Measurements from ENCODE around the gene CCDC85C. TPM values are rescaled to one million over a fixed set of nuclear protein-coding genes. Genes with fewer than 3 reads are reported as not detected.

The CCDC85C gene
- total RNA-seq, 1 donor from 2014 or later, result 1.9 TPM

DNA sequence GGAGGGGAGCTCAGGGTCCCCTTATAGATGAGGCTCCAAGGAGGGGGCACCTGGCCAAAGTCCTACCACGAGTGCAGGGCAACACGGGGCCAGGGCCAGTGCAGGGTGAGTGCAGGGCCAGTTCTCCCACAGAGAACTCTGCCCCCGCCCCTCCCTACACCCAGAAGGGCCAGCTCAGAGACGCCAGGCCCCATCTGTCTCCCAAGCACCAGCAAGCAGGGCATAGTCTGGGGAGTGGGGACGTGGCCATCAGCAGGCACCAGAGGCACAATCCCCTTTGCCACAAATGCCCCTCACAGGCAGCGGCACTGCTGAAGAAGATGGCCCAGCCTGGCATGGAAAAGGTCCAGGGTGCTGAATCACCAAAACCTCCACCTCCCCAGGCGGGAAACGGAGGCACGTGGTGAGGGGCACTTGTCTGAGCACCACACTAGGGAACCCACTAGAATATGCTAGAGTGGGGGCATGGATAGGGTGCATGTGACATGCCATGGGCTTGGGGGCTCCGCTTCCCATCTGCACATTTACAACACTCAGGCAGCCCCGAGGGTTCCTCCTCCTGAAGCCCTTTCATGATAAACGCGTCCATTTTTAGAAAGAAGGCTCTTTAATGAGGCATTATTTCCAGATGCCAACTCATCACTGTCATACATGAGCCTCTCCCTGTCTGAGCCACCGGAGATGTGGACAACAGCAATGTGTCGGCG, 17.8 kb downstream of the CCDC85C start:
- Mint-ChIP-seq H3K36me3 (ENCODE audit: low read depth) (no peaks in the 10 kb centered on the region), H3K27ac (no peak overlapping the region), H3K4me3 (no peak overlapping the region), H3K9me3 (no peaks in the 10 kb centered on the region), H3K27me3 (no peaks in the 10 kb centered on the region), H3K4me1 (no peaks in the 10 kb centered on the region)
- ATAC-seq (ENCODE audit: low read depth), result no peak
- DNase-seq, result no peak
- ChIA-PET POLR2A (no interaction called here), CTCF (no interaction called here)
- no peak for TF ChIP-seq CTCF (IDR thresholded peaks at IDR 0.05)
- intact Hi-C loops (cut with micrococcal nuclease), result no loop called here

DNA sequence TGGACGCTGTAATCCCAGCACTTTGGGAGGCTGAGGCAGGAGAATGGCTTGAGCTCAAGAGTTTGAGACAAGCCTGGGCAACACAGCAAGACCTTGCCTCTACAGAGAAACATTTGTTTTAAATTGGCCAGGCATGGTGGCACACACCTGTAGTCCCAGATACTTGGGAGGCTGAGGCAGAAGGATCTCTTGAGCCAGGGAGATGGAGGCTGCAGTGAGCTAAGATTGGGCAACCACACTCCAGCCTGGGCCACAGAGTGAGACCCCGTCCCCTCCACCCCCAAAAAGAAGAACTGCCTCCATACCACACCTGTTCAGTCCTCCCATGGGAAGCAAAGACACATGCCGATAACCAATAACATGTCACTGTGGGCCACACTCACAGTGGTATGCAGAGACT, 19.2 kb downstream of the CCDC85C start:
- Mint-ChIP-seq H3K4me1 (peaks cover under 1% of the 10 kb centered on the region), H3K27me3 (no peaks in the 10 kb centered on the region), H3K4me3 (no peak overlapping the region), H3K9me3 (no peaks in the 10 kb centered on the region), H3K27ac (no peak overlapping the region), H3K36me3 (ENCODE audit: low read depth) (no peaks in the 10 kb centered on the region)
- POLR2A ChIA-PET, result no interaction called here
- intact Hi-C loops (cut with micrococcal nuclease), result no loop called here
- TF ChIP-seq CTCF (IDR thresholded peaks at IDR 0.05), result no peak
- DNase-seq (no peak), ATAC-seq (ENCODE audit: low read depth) (no peak)
- CTCF ChIA-PET, result no interaction called here

GRCh38 chr14:99581938-99582337, 22.1 kb downstream of the CCDC85C start:
- Mint-ChIP-seq H3K4me1 (peaks cover 2% of the 10 kb centered on the region), H3K36me3 (ENCODE audit: low read depth) (no peaks in the 10 kb centered on the region), H3K4me3 (no peak overlapping the region), H3K27me3 (no peaks in the 10 kb centered on the region), H3K27ac (no peak overlapping the region), H3K9me3 (no peaks in the 10 kb centered on the region)
- ATAC-seq (ENCODE audit: low read depth) (no peak), DNase-seq (no peak)
- intact Hi-C loops (cut with micrococcal nuclease), result no loop called here
- POLR2A ChIA-PET, result no interaction called here
- no peak for TF ChIP-seq CTCF (IDR thresholded peaks at IDR 0.05)
- CTCF ChIA-PET, result no interaction called here

GRCh38 chr14:99581374-99581773, 22.6 kb downstream of the CCDC85C start:
- no peak for TF ChIP-seq CTCF (IDR thresholded peaks at IDR 0.05)
- no peak overlapping the region for H3K4me3 Mint-ChIP-seq
- ChIA-PET CTCF (no interaction called here), POLR2A (no interaction called here)
- no peak overlapping the region for H3K27ac Mint-ChIP-seq
- no peak for DNase-seq
- H3K4me1 Mint-ChIP-seq, result peaks cover 2% of the 10 kb centered on the region
- intact Hi-C loops (cut with micrococcal nuclease), result no loop called here
- H3K9me3 Mint-ChIP-seq, result no peaks in the 10 kb centered on the region
- ATAC-seq (ENCODE audit: low read depth), result no peak
- H3K36me3 Mint-ChIP-seq (ENCODE audit: low read depth), result no peaks in the 10 kb centered on the region
- H3K27me3 Mint-ChIP-seq, result no peaks in the 10 kb centered on the region

DNA sequence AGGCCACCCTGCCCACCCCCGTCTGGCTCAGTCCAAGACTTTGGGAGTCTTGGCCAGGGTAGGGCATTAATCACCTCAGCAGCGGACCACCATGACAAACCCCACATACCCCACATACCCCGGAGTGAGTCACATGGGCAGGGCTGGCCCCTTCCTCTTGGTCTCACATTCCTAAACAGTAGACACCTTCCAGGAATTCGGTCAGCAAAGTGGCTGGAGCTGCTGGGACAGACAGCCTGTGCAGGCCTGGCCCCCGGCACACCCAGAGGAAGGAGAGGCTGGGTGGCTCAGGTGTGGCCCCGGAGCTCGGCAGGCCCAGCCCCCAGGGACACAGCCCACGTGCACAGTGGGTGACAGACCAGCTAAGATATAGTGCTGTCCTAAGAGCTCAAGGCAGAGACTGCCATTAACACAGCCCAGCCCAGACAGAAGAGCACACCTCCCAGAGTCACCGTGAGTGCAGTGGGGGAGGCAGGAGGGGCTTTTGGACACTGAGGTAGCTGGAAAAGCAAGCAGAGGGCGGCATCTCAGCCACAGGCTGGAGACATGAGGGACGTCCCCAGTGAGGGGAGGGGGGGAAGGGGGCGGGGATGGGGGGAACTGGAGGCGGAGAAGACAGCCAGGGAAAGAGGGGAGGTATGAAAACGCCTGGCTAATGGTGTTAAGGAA, 24.0 kb downstream of the CCDC85C start:
- H3K9me3 Mint-ChIP-seq, result no peaks in the 10 kb centered on the region
- no peaks in the 10 kb centered on the region for H3K27me3 Mint-ChIP-seq
- no peak for TF ChIP-seq CTCF (IDR thresholded peaks at IDR 0.05)
- ChIA-PET POLR2A (no interaction called here), CTCF (no interaction called here)
- H3K4me3 Mint-ChIP-seq, result no peak overlapping the region
- H3K36me3 Mint-ChIP-seq (ENCODE audit: low read depth), result no peaks in the 10 kb centered on the region
- DNase-seq (no peak), ATAC-seq (ENCODE audit: low read depth) (no peak)
- no peak overlapping the region for H3K27ac Mint-ChIP-seq
- H3K4me1 Mint-ChIP-seq, result peaks cover 2% of the 10 kb centered on the region
- intact Hi-C loops (cut with micrococcal nuclease), result no loop called here

Data from activated B cell treated with CpG ODN at 0.5 μM for 24 hours (primary cell).